ENCODE results near the gene UPP2.

DNA sequence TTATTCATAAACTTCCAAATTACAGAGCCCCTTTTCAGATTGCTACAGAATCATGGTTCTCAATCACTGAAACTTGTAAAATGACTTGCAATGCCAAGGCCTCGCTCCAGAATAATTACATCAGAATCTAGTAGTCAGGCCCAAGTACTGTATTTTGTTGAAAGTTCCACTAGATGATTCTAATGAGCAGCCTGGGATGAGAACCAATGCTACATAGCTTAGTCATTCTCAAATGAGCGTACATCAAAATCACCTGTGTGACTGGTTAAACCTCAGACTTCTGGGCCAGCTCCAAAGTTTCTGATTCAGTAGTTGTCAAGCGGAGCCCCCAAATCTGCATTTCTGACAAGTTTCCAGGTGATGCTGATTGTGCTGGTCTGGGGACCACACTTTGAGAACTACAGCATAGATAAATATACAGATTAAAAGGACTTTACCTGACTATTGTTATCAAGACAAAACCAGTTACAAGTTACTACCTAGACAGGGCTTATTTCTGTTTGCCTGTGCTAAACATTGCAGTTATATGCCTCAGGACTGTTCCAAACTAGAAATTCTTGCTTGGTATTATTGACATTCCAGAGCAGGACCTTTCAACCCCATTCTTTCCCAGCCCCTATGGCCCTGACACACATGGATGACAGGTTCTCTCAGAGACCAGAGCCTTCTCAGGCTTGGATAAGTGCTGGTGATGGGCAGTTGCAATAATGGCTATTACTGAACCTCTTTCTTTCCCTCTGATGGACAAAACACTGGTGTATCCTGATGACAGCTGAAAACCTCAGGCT lies 83.1 kb downstream of the UPP2 start:
- TF ChIP-seq EZH2 (IDR thresholded peaks at IDR 0.05; ENCODE audit: insufficient read depth, poor library complexity, severe bottlenecking) = no peak
- no peak for TF ChIP-seq EZH2phosphoT487 (IDR thresholded peaks at IDR 0.05; ENCODE audit: insufficient read depth, low read depth)
